HG03280 (cell line): ENCODE measurements around the gene UCHL3.
A peak's percentile ranks its signal among the peaks of the same experiment; 100 is the strongest.

ENCODE experiments used
- ATAC-seq: cut with Tn5 transposase; IDR thresholded peaks from one replicate; pipeline ENCODE4 v1.9.1; 2021; ENCODE audit warnings: mild to moderate bottlenecking, moderate library complexity; ENCODE audit not compliant: unreplicated experiment

UCHL3 gene

GRCh38 chr13:75549262-75550158 lies at the start of gene UCHL3:
TSS of gene UCHL3 (plus strand) at chr13:75549791. CDS start at chr13:75549821, 30 bp downstream.
- ATAC-seq: peak; percentile 98

GRCh38 chr13:75505327-75505726 lies 44.3 kb upstream of the UCHL3 start:
- no peak for ATAC-seq

- ATAC-seq: no peak
These were observed 43.6 kb upstream of the UCHL3 start for GRCh38 chr13:75506018-75506417.

GRCh38 chr13:75507027-75508001 lies 42.3 kb upstream of the UCHL3 start:
- no peak for ATAC-seq

- ATAC-seq: no peak
These were observed 41.5 kb upstream of the UCHL3 start for GRCh38 chr13:75508002-75508548.

GRCh38 chr13:75511051-75511625 lies 38.5 kb upstream of the UCHL3 start:
- no peak for ATAC-seq

- ATAC-seq: peak; percentile 79
These were observed 37.3 kb upstream of the UCHL3 start for GRCh38 chr13:75512253-75512652.

GRCh38 chr13:75513271-75513670 lies 36.3 kb upstream of the UCHL3 start:
- no peak for ATAC-seq

GRCh38 chr13:75514080-75514995 lies 35.3 kb upstream of the UCHL3 start:
- no peak for ATAC-seq

- no peak for ATAC-seq
These were observed 31.0 kb upstream of the UCHL3 start for GRCh38 chr13:75518439-75519088.

GRCh38 chr13:75521956-75522355 lies 27.6 kb upstream of the UCHL3 start:
- ATAC-seq: no peak

- ATAC-seq: no peak
These were observed 19.0 kb upstream of the UCHL3 start for GRCh38 chr13:75530549-75530961.

- no peak for ATAC-seq
These were observed 15.7 kb upstream of the UCHL3 start for GRCh38 chr13:75533861-75534260.

GRCh38 chr13:75537401-75538365 lies 11.9 kb upstream of the UCHL3 start, which contains the start of gene COMMD6:
TSS of gene COMMD6 (minus strand) at chr13:75537841. CDS start at chr13:75537805, 36 bp downstream.
- peak; percentile 98 for ATAC-seq

GRCh38 chr13:75541287-75541686 lies 8.3 kb upstream of the UCHL3 start:
- ATAC-seq: no peak

GRCh38 chr13:75541961-75542360 lies 7.6 kb upstream of the UCHL3 start:
- ATAC-seq: no peak

- no peak for ATAC-seq
These were observed 4.8 kb upstream of the UCHL3 start for GRCh38 chr13:75544681-75545330.
